ENCODE measurements around the gene MCC.

The MCC gene

DNA sequence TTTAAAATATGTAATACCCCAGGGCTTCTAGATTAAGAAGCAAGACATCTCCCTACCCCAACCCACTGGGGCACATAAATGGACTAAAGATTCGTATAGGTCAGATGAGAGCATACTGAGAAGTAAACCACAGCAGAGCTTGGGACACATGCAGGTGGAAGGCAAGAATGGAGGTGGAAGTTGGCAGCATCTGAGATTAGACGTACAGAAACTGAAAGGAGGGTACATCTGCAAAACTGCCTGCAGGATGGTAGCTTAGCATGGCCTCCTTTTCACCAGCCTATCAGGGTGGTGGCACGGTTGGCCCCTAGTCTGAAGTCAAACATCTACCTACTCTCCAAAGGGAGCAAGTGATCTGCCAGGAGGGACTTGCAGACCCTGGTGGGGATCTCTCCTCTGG is 235.2 kb downstream of the MCC start:
- H3K27ac ChIP-seq (replicated peaks): no peak overlapping the region
- no peak for DNase-seq (ENCODE audit: low read depth in 1 of 2, low spot score in 1 of 2)
- H3K4me3 ChIP-seq (replicated peaks; ENCODE audit: insufficient read depth, low read length): no peak overlapping the region

GRCh38 chr5:113252066-113252465 is 236.2 kb downstream of the MCC start:
- H3K27me3 ChIP-seq (ENCODE audit: insufficient read depth, poor library complexity, severe bottlenecking): no peaks in the 10 kb centered on the region
- H3K4me3 ChIP-seq (replicated peaks; ENCODE audit: insufficient read depth, low read length): no peak overlapping the region
- no peak overlapping the region for H3K27ac ChIP-seq (replicated peaks)
- TF ChIP-seq POLR2AphosphoS5 (IDR thresholded peaks at IDR 0.05; ENCODE audit: low read depth): no peak
- TF ChIP-seq SPI1 (IDR thresholded peaks at IDR 0.05; ENCODE audit: borderline replicate concordance, low read depth): no peak
- no peak for TF ChIP-seq CTCF (IDR thresholded peaks at IDR 0.05; ENCODE audit: insufficient read depth, low read length)
- no peak for TF ChIP-seq REST (IDR thresholded peaks at IDR 0.05; ENCODE audit: insufficient replicate concordance, low read depth)
- TF ChIP-seq GABPA (IDR thresholded peaks at IDR 0.05; ENCODE audit: low read depth): no peak
- DNase-seq (ENCODE audit: low read depth in 1 of 2, low spot score in 1 of 2): no peak

More for the DNA sequence above, 235.2 kb downstream of the MCC start:
- no peaks in the 10 kb centered on the region for H3K27me3 ChIP-seq (ENCODE audit: insufficient read depth, poor library complexity, severe bottlenecking)
- no peak for TF ChIP-seq REST (IDR thresholded peaks at IDR 0.05; ENCODE audit: insufficient replicate concordance, low read depth)
- TF ChIP-seq GABPA (IDR thresholded peaks at IDR 0.05; ENCODE audit: low read depth): no peak
- TF ChIP-seq POLR2AphosphoS5 (IDR thresholded peaks at IDR 0.05; ENCODE audit: low read depth): no peak
- no peak for TF ChIP-seq SPI1 (IDR thresholded peaks at IDR 0.05; ENCODE audit: borderline replicate concordance, low read depth)
- no peak for TF ChIP-seq CTCF (IDR thresholded peaks at IDR 0.05; ENCODE audit: insufficient read depth, low read length)

GRCh38 chr5:113250341-113250953 is 237.8 kb downstream of the MCC start:
- TF ChIP-seq SPI1 (IDR thresholded peaks at IDR 0.05; ENCODE audit: borderline replicate concordance, low read depth) (no peak), POLR2AphosphoS5 (IDR thresholded peaks at IDR 0.05; ENCODE audit: low read depth) (no peak), REST (IDR thresholded peaks at IDR 0.05; ENCODE audit: insufficient replicate concordance, low read depth) (no peak), GABPA (IDR thresholded peaks at IDR 0.05; ENCODE audit: low read depth) (no peak), CTCF (IDR thresholded peaks at IDR 0.05; ENCODE audit: insufficient read depth, low read length) (no peak)
- no peaks in the 10 kb centered on the region for H3K27me3 ChIP-seq (ENCODE audit: insufficient read depth, poor library complexity, severe bottlenecking)
- no peak overlapping the region for H3K4me3 ChIP-seq (replicated peaks; ENCODE audit: insufficient read depth, low read length)
- no peak for DNase-seq (ENCODE audit: low read depth in 1 of 2, low spot score in 1 of 2)
- no peak overlapping the region for H3K27ac ChIP-seq (replicated peaks)
